GM18517 (cell line): ENCODE results near the gene TFPI.
"Not testable (repeated sequence)": the region's sequence is repeated elsewhere in the genome, so short reads cannot be mapped to it uniquely, and the experiment has no call there.

ENCODE experiments used
- ATAC-seq: cut with Tn5 transposase; IDR thresholded peaks from one replicate; pipeline ENCODE4 v1.9.1; 2021; ENCODE audit warnings: mild to moderate bottlenecking, moderate library complexity; ENCODE audit not compliant: unreplicated experiment

Gene TFPI

DNA sequence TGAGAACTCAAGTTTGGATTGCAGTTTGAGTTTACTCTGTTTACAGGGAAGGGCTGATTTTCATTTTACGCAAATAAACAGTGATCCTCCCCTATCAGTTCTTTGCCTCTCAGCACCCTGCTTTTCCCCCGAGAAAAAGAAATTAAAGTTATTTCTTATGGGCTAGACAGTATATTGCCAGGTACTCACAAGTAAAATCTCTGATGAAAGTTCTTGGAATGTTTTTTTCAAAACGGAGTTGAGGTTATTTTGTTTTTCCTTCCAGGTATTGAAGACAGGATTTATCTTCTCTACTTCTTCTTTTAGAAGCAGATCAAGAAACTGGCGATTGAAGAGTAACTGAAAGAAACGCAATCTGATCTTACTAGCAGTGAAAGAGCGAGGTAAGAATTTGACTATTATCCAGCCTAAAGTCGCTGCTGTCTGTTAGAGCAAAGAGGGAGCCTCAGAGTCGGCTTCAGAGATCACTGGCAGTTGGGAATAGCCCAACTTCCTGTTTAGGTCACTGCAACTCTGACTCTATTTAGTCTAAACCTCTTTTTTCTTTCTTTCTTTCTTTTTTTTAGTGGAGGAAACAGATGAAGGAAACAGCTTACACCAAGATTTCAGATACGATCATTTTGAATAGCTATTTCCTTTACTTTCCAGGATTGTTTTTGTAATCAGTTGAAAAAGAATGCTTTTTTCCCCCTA lies at the start of gene TFPI:
Gene TFPI (minus strand): TSS at position 425 of the 693 bp plus-strand sequence. CDS start 50,667 bp downstream, outside the sequence.
- no peak for ATAC-seq

GRCh38 chr2:187594801-187595200 lies 40.6 kb upstream of the TFPI start:
- ATAC-seq, result no peak

- no peak for ATAC-seq
These were observed 39.5 kb upstream of the TFPI start for GRCh38 chr2:187593697-187594096.

GRCh38 chr2:187593098-187593497 lies 38.9 kb upstream of the TFPI start:
- ATAC-seq, result no peak

DNA sequence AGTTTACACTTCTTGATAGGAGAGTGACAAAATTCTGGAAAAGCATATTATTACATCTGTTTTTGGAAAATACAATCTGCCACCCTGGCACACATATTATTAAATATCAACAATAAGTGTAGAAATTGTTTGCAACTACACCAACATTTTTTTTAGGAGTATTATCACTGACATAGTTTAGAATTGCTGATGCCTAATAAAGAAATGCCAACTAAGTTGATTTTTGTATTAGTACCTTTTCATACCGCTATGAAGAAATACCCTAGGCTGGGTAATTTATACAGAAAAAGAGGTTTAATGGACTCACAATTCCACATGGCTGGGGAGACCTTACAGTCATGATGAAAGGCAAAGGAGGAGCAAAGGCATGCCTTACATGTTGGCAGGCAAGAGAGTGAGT lies 35.9 kb upstream of the TFPI start:
- no peak for ATAC-seq

- ATAC-seq, result peak; percentile 77
These were observed 31.9 kb upstream of the TFPI start for GRCh38 chr2:187586011-187586641.

- peak; percentile 71 for ATAC-seq
These were observed 27.1 kb upstream of the TFPI start for GRCh38 chr2:187581125-187581896.

DNA sequence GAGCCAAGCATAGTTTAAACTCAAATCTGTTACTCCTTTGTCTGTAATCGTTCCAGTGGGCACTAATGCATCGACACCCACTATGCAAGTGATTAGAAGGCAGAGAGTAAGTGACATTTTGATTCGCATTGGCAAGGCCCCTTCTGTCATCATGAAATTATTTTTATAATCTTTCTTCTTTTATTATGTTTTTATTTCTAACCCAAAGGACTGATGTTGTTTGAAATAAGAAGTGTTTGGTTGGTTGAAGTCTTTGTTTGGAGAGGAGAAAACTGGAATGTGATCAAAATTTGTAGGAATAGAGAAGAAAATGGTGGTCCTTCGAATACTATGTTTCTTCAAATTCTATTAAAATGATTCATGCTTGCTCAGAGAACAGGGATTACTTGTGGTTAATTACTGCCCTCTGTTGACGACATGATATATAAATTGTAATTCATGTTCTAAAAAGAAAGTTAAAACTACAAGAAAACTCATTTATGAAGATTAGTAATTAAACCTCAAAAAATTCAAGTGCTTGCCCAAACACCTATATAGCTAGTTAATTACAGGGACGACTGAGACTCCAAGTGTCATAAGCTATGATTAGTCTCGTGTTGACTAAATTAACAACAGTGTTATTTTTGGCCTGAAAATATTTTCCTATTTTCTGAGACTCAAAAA lies 26.4 kb upstream of the TFPI start:
- ATAC-seq, result no peak

DNA sequence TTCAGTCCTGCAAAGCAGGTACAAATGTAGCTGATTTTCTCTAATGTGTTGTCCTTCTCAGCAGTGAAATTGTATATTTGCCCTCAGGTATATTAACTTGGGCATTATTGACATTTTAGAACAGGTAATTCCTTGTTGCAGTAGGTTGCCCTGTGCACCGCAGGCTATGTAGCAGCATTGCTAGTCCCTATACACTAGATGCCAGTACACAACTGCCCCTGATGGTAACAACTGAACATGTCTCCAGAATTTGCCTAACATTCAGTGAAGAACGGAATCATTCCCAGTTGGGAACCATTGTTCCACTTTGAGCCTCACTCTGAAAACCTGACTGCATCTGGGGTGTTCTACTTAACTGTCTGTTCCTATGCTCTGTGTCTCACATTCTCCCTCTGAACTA lies 23.1 kb upstream of the TFPI start:
- no peak for ATAC-seq

- ATAC-seq, result no peak
These were observed 22.7 kb upstream of the TFPI start for GRCh38 chr2:187576906-187577305.

DNA sequence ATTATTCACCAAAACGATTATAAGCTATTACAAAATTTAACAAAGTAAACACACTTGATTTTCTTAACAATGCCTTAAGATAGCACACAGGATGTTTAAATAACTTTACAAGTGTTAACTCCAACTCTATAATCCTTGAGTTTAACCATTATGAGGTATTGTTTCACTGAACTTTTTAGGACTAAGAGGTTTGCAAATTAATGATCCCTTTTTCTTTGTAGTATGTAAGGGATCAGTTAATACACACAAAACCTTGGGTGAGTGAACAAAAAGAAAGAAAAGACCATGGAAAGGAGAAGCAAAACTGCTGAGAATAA lies 21.5 kb upstream of the TFPI start:
- no peak for ATAC-seq

GRCh38 chr2:187574969-187575750 lies 20.9 kb upstream of the TFPI start:
- ATAC-seq, result no peak

DNA sequence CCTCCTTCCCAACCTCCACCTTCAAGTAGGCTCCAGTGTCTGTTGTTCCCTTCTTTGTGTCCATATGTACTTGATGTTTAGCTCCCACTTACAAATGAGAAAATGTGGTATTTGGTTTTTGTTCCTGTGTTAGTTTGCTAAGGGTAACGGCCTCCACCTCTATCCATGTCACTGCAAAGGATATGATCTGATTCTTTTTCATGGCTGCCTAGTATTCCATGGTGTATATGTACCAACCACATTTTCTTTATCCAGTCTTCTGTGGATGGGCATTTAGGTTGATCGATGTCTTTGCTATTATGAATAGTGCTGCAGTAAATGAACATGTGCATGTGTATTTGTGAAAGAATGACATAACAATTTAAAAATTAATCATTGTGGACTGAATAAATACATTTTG lies 19.5 kb upstream of the TFPI start:
- ATAC-seq, result no peak

DNA sequence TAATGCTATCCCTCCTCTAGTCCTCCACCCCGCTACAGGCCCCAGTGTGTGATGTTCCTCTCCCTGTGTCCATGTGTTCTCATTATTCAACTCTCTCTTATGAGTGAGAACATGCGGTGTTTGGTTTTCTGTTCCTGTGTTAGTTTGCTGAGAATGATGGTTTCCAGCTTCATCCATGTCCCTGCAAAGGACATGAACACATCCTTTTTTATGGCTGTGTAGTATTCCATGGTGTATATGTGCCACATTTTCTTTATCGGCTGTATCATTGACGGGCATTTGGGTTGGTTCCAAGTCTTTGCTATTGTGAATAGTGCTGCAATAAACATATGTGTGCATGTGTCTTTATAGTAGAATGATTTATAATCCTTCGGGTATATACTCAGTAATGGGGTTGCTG lies 17.8 kb upstream of the TFPI start:
- ATAC-seq, result not testable (repeated sequence)

DNA sequence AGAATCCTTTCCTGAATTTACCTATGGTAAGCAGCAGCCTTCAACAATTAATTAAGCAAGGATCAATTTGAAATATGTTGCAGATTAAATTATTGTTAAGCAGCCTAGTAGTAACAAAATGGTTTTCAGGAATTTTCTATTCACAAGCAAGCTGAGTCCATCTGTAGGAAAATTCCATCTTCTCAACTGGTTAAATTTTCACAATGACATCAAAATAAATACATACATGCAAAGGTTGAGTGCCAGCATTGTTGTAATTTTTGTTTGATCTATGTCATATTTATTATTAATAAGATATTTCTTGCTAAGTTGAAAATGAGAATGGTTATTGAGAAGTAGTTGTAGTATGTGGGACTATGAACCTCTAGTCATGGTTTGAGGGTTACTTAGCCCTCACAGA lies 15.3 kb upstream of the TFPI start:
- ATAC-seq, result no peak

- no peak for ATAC-seq
These were observed 14.8 kb upstream of the TFPI start for GRCh38 chr2:187569042-187569441.

- no peak for ATAC-seq
These were observed 12.9 kb upstream of the TFPI start for GRCh38 chr2:187567126-187567525.

GRCh38 chr2:187566712-187567111 lies 12.5 kb upstream of the TFPI start:
- no peak for ATAC-seq

- no peak for ATAC-seq
These were observed 12.0 kb upstream of the TFPI start for GRCh38 chr2:187566266-187566665.

DNA sequence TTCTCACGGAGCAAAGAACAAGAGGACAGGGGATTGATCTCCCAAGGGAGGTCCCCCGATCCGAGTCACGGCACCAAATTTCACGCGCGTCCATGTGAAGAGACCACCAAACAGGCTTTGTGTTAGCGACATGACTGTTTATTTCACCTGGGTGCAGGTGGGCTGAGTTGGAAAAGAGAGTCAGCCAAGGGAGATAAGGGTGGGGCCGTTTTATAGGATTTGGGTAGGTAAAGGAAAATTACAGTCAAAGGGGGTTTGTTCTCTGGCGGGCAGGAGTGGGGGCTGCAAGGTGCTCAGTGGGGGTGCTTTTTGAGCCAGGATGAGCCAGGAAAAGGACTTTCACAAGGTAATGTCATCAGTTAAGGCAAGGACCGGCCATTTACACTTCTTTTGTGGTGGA lies 11.4 kb upstream of the TFPI start:
- ATAC-seq, result not testable (repeated sequence)

- ATAC-seq, result not testable (repeated sequence)
These were observed 2.3 kb upstream of the TFPI start for GRCh38 chr2:187556493-187556892.
